HCT116 (cell line): Measurements from ENCODE around the gene BTBD16. TPM values are rescaled to one million over a fixed set of nuclear protein-coding genes. Genes with fewer than 3 reads are reported as not detected.

Source experiments
- ATAC-seq: fragments of 200-7000 bp; cut with Tn5 transposase; 2 replicates; pipeline ENCODE4 v1.9.1; 2020; ENCODE audit warnings: mild to moderate bottlenecking, moderate library complexity
- BruUV-seq: library from RNA; stranded (reverse); fragments of 400-500 nt; replicated peaks from 2 replicates; lab custom pipeline; 2021; lab: Mats Ljungman, UMichigan
- CTCF ChIA-PET: fragments of 300-600 bp; sonication (Branson Sonifier 250); formaldehyde crosslinking; loops from one replicate; lab custom pipeline; 2021; ENCODE audit warnings: antibody characterized with exemption; lab: Charles Lee
- POLR2A ChIA-PET: fragments of 300-600, 350-600 bp; sonication (Branson Sonifier 250); formaldehyde crosslinking; loops from one replicate; lab custom pipeline; 2021; ENCODE audit warnings: antibody characterized with exemption; lab: Charles Lee
- RAD21 ChIA-PET, 2 experiments: fragments of 300-600 bp; sonication (Branson Sonifier 250); formaldehyde crosslinking; loops; one replicate each; lab custom pipeline; 2023; ENCODE audit warnings: low total read pairs in 2 of 2; ENCODE audit not compliant: uncharacterized antibody in 2 of 2, unreplicated experiment in 2 of 2, low non-redundant PET in 1 of 2; lab: Charles Lee
- DNase-seq: peaks from one replicate; pipeline ENCODE4 v3.0.0-alpha.2; 2010; ENCODE audit warnings: low read depth, low spot score
- H2AFZ ChIP-seq: fragments of 200-600 bp; shearing (Covaris generic), sonication (generic); 2 replicates; pipeline ENCODE4 v1.6.1; 2017; ENCODE audit warnings: low read depth, mixed run types, mixed read lengths, antibody characterized with exemption, low read length; ENCODE audit not compliant: poor library complexity, severe bottlenecking
- H3K27ac ChIP-seq: 2 replicates; pipeline ENCODE4 v1.5.1; 2012; ENCODE audit warnings: low read depth, low read length
- H3K27me3 ChIP-seq: fragments of 200-600 bp; sonication (generic); 2 replicates; pipeline ENCODE4 v1.6.1; 2016; ENCODE audit warnings: mixed run types, low read length, mixed read lengths; ENCODE audit not compliant: insufficient read depth
- H3K36me3 ChIP-seq, 2 experiments: fragments of 200-500 bp in 1 of 2; fragments of 200-600 bp in 1 of 2; sonication (Bioruptor generic) in 1 of 2; sonication (generic) in 1 of 2; 2 replicates each; pipeline versions ENCODE4 v1.5.1 to v1.6.1; 2014 to 2016; ENCODE audit warnings: low read length in 2 of 2, inconsistent platforms in 1 of 2, mixed read lengths in 1 of 2, mixed run types in 1 of 2; ENCODE audit not compliant: insufficient read depth in 2 of 2, control insufficient read depth in 1 of 2
- H3K4me1 ChIP-seq, 2 experiments: fragments of 200-600 bp in 1 of 2; sonication (generic) in 1 of 2; 2 replicates each; pipeline versions ENCODE4 v1.5.1 to v1.6.1; 2012 to 2017; ENCODE audit warnings: low read length in 2 of 2, inconsistent platforms in 1 of 2, mild to moderate bottlenecking in 1 of 2, mixed read lengths in 1 of 2, mixed run types in 1 of 2, moderate library complexity in 1 of 2; ENCODE audit not compliant: insufficient read depth in 2 of 2, control insufficient read depth in 1 of 2
- H3K4me2 ChIP-seq: fragments of 200-600 bp; sonication (generic); 2 replicates; pipeline ENCODE4 v1.6.1; 2017; ENCODE audit warnings: mixed run types, low read length, mixed read lengths
- H3K4me3 ChIP-seq, 2 experiments: fragments of 200-600 bp in 1 of 2; sonication (generic) in 1 of 2; replicated peaks in 1 of 2; 2 replicates each; pipeline ENCODE4 v1.5.1; 2011 to 2016; ENCODE audit warnings: low read length in 2 of 2, control low read depth in 1 of 2, low read depth in 1 of 2, mild to moderate bottlenecking in 1 of 2, mixed read lengths in 1 of 2, mixed run types in 1 of 2
- H3K79me2 ChIP-seq: fragments of 200-600 bp; sonication (generic); 2 replicates; pipeline ENCODE4 v1.6.1; 2017; ENCODE audit warnings: mild to moderate bottlenecking, mixed run types, low read length, moderate library complexity, mixed read lengths; ENCODE audit not compliant: insufficient read depth
- H3K9ac ChIP-seq: fragments of 200-600 bp; sonication (generic); 2 replicates; pipeline ENCODE4 v1.6.1; 2016; ENCODE audit warnings: low read length, mixed read lengths
- H3K9me2 ChIP-seq: fragments of 200-600 bp; sonication (generic), shearing (Covaris generic); 2 replicates; pipeline ENCODE4 v1.6.1; 2017; ENCODE audit warnings: mixed run types, mild to moderate bottlenecking, moderate library complexity; ENCODE audit not compliant: insufficient read depth
- H3K9me3 ChIP-seq, 2 experiments: fragments of 200-500 bp in 1 of 2; fragments of 200-600 bp in 1 of 2; sonication (Bioruptor generic) in 1 of 2; sonication (generic) in 1 of 2; 2 replicates each; pipeline ENCODE4 v1.6.1; 2014 to 2017; ENCODE audit warnings: low read length in 2 of 2, mixed read lengths in 2 of 2, inconsistent platforms in 1 of 2, low read depth in 1 of 2, mild to moderate bottlenecking in 1 of 2, mixed run types in 1 of 2, moderate library complexity in 1 of 2; ENCODE audit not compliant: control insufficient read depth in 1 of 2, insufficient read depth in 1 of 2
- H4K20me1 ChIP-seq: fragments of 200-600 bp; sonication (generic), shearing (Covaris generic); 2 replicates; pipeline ENCODE4 v1.6.1; 2017; ENCODE audit warnings: mixed run types, mild to moderate bottlenecking, moderate library complexity; ENCODE audit not compliant: insufficient read depth
- EGR1 ChIP-seq: IDR thresholded peaks from 2 replicates; pipeline ENCODE4 v1.6.1; 2012; ENCODE audit warnings: low read depth
- ELF1 ChIP-seq: IDR thresholded peaks from 2 replicates; pipeline ENCODE4 v1.6.1; 2012; ENCODE audit warnings: low read depth, borderline replicate concordance
- EZH2 ChIP-seq: fragments of 200-600 bp; sonication (generic); IDR thresholded peaks from 2 replicates; pipeline ENCODE4 v1.6.1; 2017; ENCODE audit warnings: antibody characterized with exemption, mixed run types
- EZH2phosphoT487 ChIP-seq: fragments of 200-600 bp; IDR thresholded peaks from 2 replicates; pipeline ENCODE4 v1.6.1; 2018; ENCODE audit warnings: antibody characterized with exemption, borderline replicate concordance
- FOSL1 ChIP-seq: IDR thresholded peaks from 2 replicates; pipeline ENCODE4 v1.6.1; 2012; ENCODE audit warnings: low read depth
- JUND ChIP-seq: IDR thresholded peaks from 2 replicates; pipeline ENCODE4 v1.6.1; 2012
- MAX ChIP-seq: IDR thresholded peaks from 2 replicates; pipeline ENCODE4 v1.6.1; 2012
- POLR2AphosphoS5 ChIP-seq: IDR thresholded peaks from 2 replicates; pipeline ENCODE4 v1.6.1; 2011; ENCODE audit warnings: mild to moderate bottlenecking, low read depth, low read length, moderate library complexity
- REST ChIP-seq: IDR thresholded peaks from 2 replicates; pipeline ENCODE4 v1.6.1; 2012; ENCODE audit warnings: low read depth
- SIN3A ChIP-seq: IDR thresholded peaks from 2 replicates; pipeline ENCODE4 v1.6.1; 2012; ENCODE audit warnings: low read depth
- SP1 ChIP-seq: IDR thresholded peaks from 2 replicates; pipeline ENCODE4 v1.6.1; 2012; ENCODE audit warnings: low read depth
- SRF ChIP-seq: IDR thresholded peaks from 2 replicates; pipeline ENCODE4 v1.6.1; 2012; ENCODE audit warnings: low read depth
- TCF7L2 ChIP-seq: IDR thresholded peaks from 2 replicates; pipeline ENCODE4 v1.7.0; 2011; ENCODE audit warnings: borderline replicate concordance, inconsistent platforms; ENCODE audit not compliant: insufficient read depth, insufficient read length; ENCODE audit errors: extremely low read depth
- YY1 ChIP-seq: IDR thresholded peaks from 2 replicates; pipeline ENCODE4 v1.6.1; 2011; ENCODE audit warnings: low read length, low read depth, moderate library complexity, mild to moderate bottlenecking; ENCODE audit not compliant: insufficient replicate concordance; ENCODE audit errors: extremely low read depth
- ZBTB33 ChIP-seq: IDR thresholded peaks from 2 replicates; pipeline ENCODE4 v1.6.1; 2011; ENCODE audit warnings: mild to moderate bottlenecking, low read length, moderate library complexity; ENCODE audit not compliant: insufficient replicate concordance; ENCODE audit errors: extremely low read depth
- ZFX ChIP-seq: fragments of 450-650 bp; IDR thresholded peaks from 2 replicates; pipeline ENCODE4 v1.6.1; 2017
- ZNF274 ChIP-seq: fragments of 200-500 bp; sonication (Bioruptor generic); IDR thresholded peaks from 2 replicates; pipeline ENCODE4 v1.6.1; 2014; ENCODE audit warnings: mild to moderate bottlenecking, low read depth, low read length, inconsistent platforms
- intact Hi-C: fragments of 100-400 bp; cut with micrococcal nuclease; formaldehyde crosslinking; loops from 2 replicates; pipeline ENCODE4 v1.10.0; 2022
- total RNA-seq: library from RNA; stranded (reverse); gene quantifications from one replicate; pipeline ENCODE4 v1.2.1, GENCODE V29; 2021; ENCODE audit not compliant: unreplicated experiment

BTBD16 gene
- total RNA-seq, 1 experiment from 2014 or later, result 0.27 TPM

GRCh38 chr10:122387572-122387971 lies 116.5 kb downstream of the BTBD16 start:
- H3K4me1 ChIP-seq, result no peaks in the 10 kb centered on the region
- H3K9ac ChIP-seq, result no peak overlapping the region
- H3K36me3 ChIP-seq, result no peaks in the 10 kb centered on the region; a peak in 1 of 4 replicates
- ChIA-PET CTCF (interaction anchor here (1.0 to 1.9 kb wide), 2 partner anchors 13 to 44 kb away, joined by 3 to 7 read pairs; partner anchors contain the start of gene PLEKHA1), RAD21 (no interaction called here), POLR2A (interaction anchor here (1.4 kb wide), 1 partner anchor 14 kb away, joined by 3 read pairs; no protein-coding TSS in a partner anchor)
- no peaks in the 10 kb centered on the region for H3K27me3 ChIP-seq
- ATAC-seq, result no peak
- no peak overlapping the region for H3K4me2 ChIP-seq
- no peak for TF ChIP-seq EGR1
- TF ChIP-seq SIN3A, result no peak
- no peak for TF ChIP-seq SRF
- no peak for TF ChIP-seq ZFX
- no peak for TF ChIP-seq TCF7L2
- TF ChIP-seq EZH2, result no peak
- no peak for TF ChIP-seq ZNF274
- TF ChIP-seq JUND, result no peak
- TF ChIP-seq REST, result no peak
- no peak for TF ChIP-seq POLR2AphosphoS5
- no peak for TF ChIP-seq ZBTB33
- TF ChIP-seq FOSL1, result no peak
- no peak for TF ChIP-seq EZH2phosphoT487
- TF ChIP-seq YY1, result no peak
- TF ChIP-seq MAX, result no peak
- TF ChIP-seq ELF1, result no peak
- TF ChIP-seq SP1, result no peak
- H3K4me3 ChIP-seq, result no peak overlapping the region
- DNase-seq, result no peak
- intact Hi-C loops, result no loop called here
- no TSS peak for BruUV-seq
- H2AFZ ChIP-seq, result no peak overlapping the region
- H3K79me2 ChIP-seq, result peaks cover 61% of the 10 kb centered on the region
- no peak overlapping the region for H3K27ac ChIP-seq
- H4K20me1 ChIP-seq, result no peaks in the 10 kb centered on the region
- H3K9me2 ChIP-seq, result no peaks in the 10 kb centered on the region
- H3K9me3 ChIP-seq, result no peaks in the 10 kb centered on the region
